Astrocyte of the spinal cord (primary cell): Measurements from ENCODE around the gene NECAB2.

ENCODE experiments used
- DNase-seq: peaks from one replicate; pipeline ENCODE4 v3.0.0; 2011; ENCODE audit warnings: low read depth, low spot score
- H3K4me3 ChIP-seq: 2 replicates; pipeline ENCODE4 v1.5.1; 2011; ENCODE audit warnings: low read depth, mild to moderate bottlenecking, low read length, moderate library complexity
- CTCF ChIP-seq: IDR thresholded peaks from 2 replicates; pipeline ENCODE4 v1.5.1; 2012; ENCODE audit warnings: low read depth, mild to moderate bottlenecking, low read length, inconsistent platforms
- in situ Hi-C: cut with HindIII; loops from 2 replicates; pipeline ENCODE4 v1.10.0; 2017; ENCODE audit warnings: low sequenced_read_pairs

NECAB2 gene

GRCh38 chr16:83957296-83957855, 10.7 kb upstream of the NECAB2 start:
- no peak for TF ChIP-seq CTCF
- DNase-seq = no peak
- in situ Hi-C loops = no loop called here
- H3K4me3 ChIP-seq = no peak overlapping the region

- TF ChIP-seq CTCF = no peak
- H3K4me3 ChIP-seq = no peak overlapping the region
- in situ Hi-C loops = no loop called here
- DNase-seq = no peak
Observed at GRCh38 chr16:83958137-83958845, 9.8 kb upstream of the NECAB2 start.

GRCh38 chr16:83958846-83959565, 9.0 kb upstream of the NECAB2 start:
- H3K4me3 ChIP-seq = no peak overlapping the region
- DNase-seq = no peak
- in situ Hi-C loops = no loop called here
- TF ChIP-seq CTCF = no peak

- in situ Hi-C loops = no loop called here
- no peak for TF ChIP-seq CTCF
- no peak overlapping the region for H3K4me3 ChIP-seq
- DNase-seq = no peak
Observed at GRCh38 chr16:83959656-83960434, 8.2 kb upstream of the NECAB2 start.

- in situ Hi-C loops = no loop called here
- H3K4me3 ChIP-seq = no peak overlapping the region
- TF ChIP-seq CTCF = no peak
- DNase-seq = no peak
Observed at GRCh38 chr16:83960521-83961249, 7.4 kb upstream of the NECAB2 start.

- H3K4me3 ChIP-seq = no peak overlapping the region
- in situ Hi-C loops = no loop called here
- DNase-seq = no peak
- TF ChIP-seq CTCF = no peak
Observed at GRCh38 chr16:83961591-83961990, 6.5 kb upstream of the NECAB2 start.
